Measurements from ENCODE around the gene SH2D5.

Gene SH2D5

DNA sequence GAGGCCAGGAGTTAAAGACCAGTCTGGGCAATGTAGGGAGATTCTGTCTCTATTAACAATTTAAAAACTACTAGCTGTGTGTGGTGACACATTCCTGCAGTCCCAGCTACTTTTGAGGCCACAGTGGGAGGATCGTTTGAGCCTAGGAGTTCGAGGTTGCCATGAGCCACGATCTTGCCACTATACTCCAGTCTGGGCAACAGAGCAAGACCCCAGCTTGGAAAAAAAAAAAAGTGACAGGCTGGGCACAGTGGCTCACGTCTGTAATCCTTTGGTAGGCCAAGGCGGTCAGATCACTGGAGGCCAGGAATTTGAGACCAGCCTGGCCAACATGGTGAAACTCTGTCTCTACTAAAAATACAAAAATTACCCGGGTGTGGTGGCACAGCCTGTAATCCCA lies 27.8 kb upstream of the SH2D5 start:
- H3K4me3 ChIP-seq (replicated peaks; ENCODE audit: low read depth, low read length): no peak overlapping the region
- no peak for DNase-seq (ENCODE audit: low read depth)
- TF ChIP-seq, protein P1, sequence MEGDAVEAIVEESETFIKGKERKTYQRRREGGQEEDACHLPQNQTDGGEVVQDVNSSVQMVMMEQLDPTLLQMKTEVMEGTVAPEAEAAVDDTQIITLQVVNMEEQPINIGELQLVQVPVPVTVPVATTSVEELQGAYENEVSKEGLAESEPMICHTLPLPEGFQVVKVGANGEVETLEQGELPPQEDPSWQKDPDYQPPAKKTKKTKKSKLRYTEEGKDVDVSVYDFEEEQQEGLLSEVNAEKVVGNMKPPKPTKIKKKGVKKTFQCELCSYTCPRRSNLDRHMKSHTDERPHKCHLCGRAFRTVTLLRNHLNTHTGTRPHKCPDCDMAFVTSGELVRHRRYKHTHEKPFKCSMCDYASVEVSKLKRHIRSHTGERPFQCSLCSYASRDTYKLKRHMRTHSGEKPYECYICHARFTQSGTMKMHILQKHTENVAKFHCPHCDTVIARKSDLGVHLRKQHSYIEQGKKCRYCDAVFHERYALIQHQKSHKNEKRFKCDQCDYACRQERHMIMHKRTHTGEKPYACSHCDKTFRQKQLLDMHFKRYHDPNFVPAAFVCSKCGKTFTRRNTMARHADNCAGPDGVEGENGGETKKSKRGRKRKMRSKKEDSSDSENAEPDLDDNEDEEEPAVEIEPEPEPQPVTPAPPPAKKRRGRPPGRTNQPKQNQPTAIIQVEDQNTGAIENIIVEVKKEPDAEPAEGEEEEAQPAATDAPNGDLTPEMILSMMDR (IDR thresholded peaks at IDR 0.05; ENCODE audit: low read length, missing control alignments): no peak

DNA sequence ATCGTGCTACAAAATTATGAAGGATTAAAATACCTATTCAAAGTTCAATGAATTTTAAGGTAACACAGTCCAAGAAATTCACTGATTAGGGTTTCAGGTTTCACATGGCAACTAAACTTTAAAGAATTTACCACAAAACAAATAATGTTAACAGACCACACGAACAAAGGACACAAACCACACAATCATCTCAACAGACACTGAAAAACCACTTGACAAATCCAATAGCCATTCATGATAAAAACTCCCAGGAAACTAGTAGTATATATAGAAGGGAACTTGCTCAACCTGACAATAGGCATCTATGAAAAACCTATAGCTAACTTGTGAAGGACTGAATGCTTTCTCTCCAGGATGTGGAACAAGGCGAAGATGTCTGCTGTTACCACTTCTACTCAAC lies 21.1 kb upstream of the SH2D5 start:
- TF ChIP-seq, protein P1 (IDR thresholded peaks at IDR 0.05; ENCODE audit: low read length, missing control alignments): no peak
- DNase-seq (ENCODE audit: low read depth): no peak

DNA sequence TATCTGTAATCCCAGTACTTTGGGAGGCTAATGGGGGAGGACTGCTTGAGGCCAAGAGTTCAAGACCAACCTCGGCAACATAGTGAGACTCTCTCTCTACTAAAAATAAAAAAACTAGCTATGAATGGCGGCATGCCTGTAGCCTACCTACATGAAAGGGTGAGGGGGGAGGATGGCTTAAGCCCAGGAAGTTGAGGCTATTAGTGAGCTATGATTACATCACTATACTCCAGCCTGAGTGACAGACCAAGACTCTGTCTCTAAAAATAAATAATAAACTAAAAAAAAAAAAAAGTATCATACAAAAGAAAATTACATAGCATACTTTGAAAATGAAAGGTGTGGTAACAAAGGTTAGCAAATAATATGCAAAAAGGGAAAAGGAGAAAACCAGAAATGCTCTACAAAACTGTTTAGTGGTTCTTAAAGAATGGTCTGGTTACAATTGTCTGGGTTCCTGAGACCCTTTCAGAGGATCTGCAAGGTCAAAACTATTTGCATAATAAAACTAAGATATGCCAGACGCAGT lies 19.0 kb upstream of the SH2D5 start:
- DNase-seq (ENCODE audit: low read depth): no peak
- no peak overlapping the region for H3K4me3 ChIP-seq (replicated peaks; ENCODE audit: low read depth, low read length)
- TF ChIP-seq, protein P1 (IDR thresholded peaks at IDR 0.05; ENCODE audit: low read length, missing control alignments): no peak

More for the DNA sequence above, 21.1 kb upstream of the SH2D5 start:
- H3K4me3 ChIP-seq (replicated peaks; ENCODE audit: low read depth, low read length): no peak overlapping the region

DNA sequence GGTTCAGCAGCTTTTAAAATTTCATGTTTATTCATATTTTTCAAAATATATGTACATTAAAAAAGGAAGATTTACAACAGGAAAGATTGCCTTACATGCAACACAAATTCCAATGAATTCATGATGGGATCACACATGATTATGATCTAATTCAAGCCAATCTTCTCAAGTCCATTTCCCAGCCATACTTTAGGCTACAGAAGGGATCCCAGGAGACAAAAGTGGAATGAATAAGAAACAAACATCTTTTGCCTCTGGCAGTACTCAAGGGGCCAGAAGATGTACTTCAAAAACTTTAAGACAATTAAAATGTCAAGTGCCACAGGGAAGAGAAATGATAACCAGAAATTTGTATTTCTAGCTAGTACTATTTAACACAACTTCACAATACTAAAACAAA lies 10.2 kb upstream of the SH2D5 start:
- TF ChIP-seq, protein P1 (IDR thresholded peaks at IDR 0.05; ENCODE audit: low read length, missing control alignments): no peak
- H3K4me3 ChIP-seq (replicated peaks; ENCODE audit: low read depth, low read length): no peak overlapping the region
- no peak for DNase-seq (ENCODE audit: low read depth)

DNA sequence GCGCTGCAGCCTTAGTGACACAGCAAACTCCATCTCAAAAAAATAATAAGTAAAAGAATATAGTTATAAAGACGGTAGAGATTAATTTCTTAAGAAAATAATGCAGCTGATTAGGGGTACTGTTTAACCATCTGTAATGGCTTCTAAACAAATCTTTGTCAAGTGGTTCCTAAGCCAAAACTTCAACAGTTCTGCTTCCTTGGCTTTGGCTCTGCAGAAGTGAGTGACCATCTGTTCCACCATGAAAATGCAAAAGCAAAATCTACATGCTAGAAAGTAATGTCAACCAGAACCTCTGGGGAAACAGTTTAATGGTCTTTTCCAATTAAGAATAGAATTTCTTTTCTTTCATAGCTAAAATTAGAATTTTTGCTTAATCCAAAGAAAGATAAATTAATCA lies 8.3 kb upstream of the SH2D5 start:
- TF ChIP-seq, protein P1 (IDR thresholded peaks at IDR 0.05; ENCODE audit: low read length, missing control alignments): no peak
- no peak for DNase-seq (ENCODE audit: low read depth)
- H3K4me3 ChIP-seq (replicated peaks; ENCODE audit: low read depth, low read length): no peak overlapping the region

DNA sequence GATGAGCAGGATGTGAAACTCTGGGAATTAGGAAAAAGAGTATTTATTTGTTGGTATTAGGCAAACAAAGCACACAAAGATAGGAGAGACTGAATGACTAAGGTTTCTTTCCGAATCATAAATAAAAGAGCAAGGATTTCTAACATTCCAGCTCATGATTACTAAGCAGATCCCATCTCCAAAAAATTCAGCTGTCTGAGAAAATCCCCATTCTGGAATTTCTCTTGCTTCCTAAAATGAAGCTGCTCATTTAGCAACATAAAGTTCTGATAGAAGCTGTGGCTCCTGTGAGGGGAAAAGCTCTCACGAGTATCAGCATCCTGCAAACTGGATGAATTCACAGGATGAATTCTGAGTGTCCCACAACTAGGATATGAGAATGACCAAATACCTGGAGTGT lies 6.7 kb upstream of the SH2D5 start:
- H3K4me3 ChIP-seq (replicated peaks; ENCODE audit: low read depth, low read length): no peak overlapping the region
- TF ChIP-seq, protein P1 (IDR thresholded peaks at IDR 0.05; ENCODE audit: low read length, missing control alignments): no peak
- DNase-seq (ENCODE audit: low read depth): peak; percentile 70

DNA sequence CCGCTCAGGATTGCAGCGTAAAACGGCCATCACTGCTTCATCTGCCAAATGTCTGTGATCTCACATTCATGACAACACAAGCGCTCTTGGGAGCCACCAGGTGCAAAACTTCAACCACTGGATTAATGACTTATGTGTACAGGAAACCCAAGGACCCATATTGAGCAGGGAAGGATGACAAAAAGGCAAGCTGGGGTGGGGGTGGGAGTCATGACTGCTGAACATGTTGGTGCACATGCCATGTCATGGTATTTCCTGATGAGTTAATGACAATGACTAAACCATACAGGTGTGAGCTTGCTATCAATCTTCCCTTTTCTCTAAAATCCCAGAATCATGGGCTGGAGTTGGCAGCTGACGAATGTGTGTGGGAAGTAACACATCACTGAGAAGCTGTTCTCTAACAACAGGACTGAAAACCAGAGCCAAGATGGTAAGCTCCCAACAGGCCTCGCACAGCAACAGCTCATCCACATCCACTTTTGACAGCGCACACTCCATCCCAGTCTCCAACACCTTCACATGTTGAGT lies 3.1 kb upstream of the SH2D5 start:
- no peak overlapping the region for H3K4me3 ChIP-seq (replicated peaks; ENCODE audit: low read depth, low read length)
- DNase-seq (ENCODE audit: low read depth): peak; percentile 15
- TF ChIP-seq, protein P1 (IDR thresholded peaks at IDR 0.05; ENCODE audit: low read length, missing control alignments): no peak
